HepG2 (cell line): ENCODE results near the gene CDC42EP4. TPM values are rescaled to one million over a fixed set of nuclear protein-coding genes. Genes with fewer than 3 reads are reported as not detected.

Experiments used
- ATM ChIP-seq: fragments of 450-650 bp; IDR thresholded peaks from 2 replicates; pipeline ENCODE4 v1.7.1; 2017; ENCODE audit warnings: mild to moderate bottlenecking, borderline replicate concordance
- ESRRA ChIP-seq: sonication (generic); formaldehyde crosslinking; IDR thresholded peaks from 2 replicates; pipeline ENCODE4 v1.5.1; 2020; ENCODE audit warnings: mild to moderate bottlenecking, low read depth, missing genetic modification reagents
- HHEX ChIP-seq: IDR thresholded peaks from 2 replicates; pipeline ENCODE4 v1.6.1; 2016; ENCODE audit warnings: control low read depth
- KLF15 ChIP-seq: sonication (generic); formaldehyde crosslinking; IDR thresholded peaks from 2 replicates; pipeline ENCODE4 v1.8.1; 2023; ENCODE audit warnings: borderline replicate concordance, mild to moderate bottlenecking, inconsistent platforms, missing genetic modification reagents, mixed read lengths
- MED13 ChIP-seq: sonication (generic); formaldehyde crosslinking; IDR thresholded peaks from 2 replicates; pipeline ENCODE4 v1.5.0; 2020; ENCODE audit warnings: missing genetic modification reagents
- MYC ChIP-seq: sonication (generic); formaldehyde crosslinking; IDR thresholded peaks from 2 replicates; pipeline ENCODE4 v1.9.0; 2021; ENCODE audit warnings: missing genetic modification reagents, borderline replicate concordance
- PHF8 ChIP-seq: sonication (generic); formaldehyde crosslinking; IDR thresholded peaks from 2 replicates; pipeline ENCODE4 v1.5.0; 2020; ENCODE audit warnings: missing genetic modification reagents
- POGZ ChIP-seq: sonication (generic); formaldehyde crosslinking; IDR thresholded peaks from 2 replicates; pipeline ENCODE4 v1.4.0; 2020; ENCODE audit warnings: mild to moderate bottlenecking, missing genetic modification reagents
- PREB ChIP-seq: sonication (generic); formaldehyde crosslinking; IDR thresholded peaks from 2 replicates; pipeline ENCODE4 v1.4.0; 2020; ENCODE audit warnings: missing genetic modification reagents
- SMARCC2 ChIP-seq: fragments of 450-650 bp; IDR thresholded peaks from 2 replicates; pipeline ENCODE4 v1.6.1; 2017; ENCODE audit warnings: antibody characterized with exemption, mild to moderate bottlenecking
- TRIM22 ChIP-seq: fragments of 450-650 bp; IDR thresholded peaks from 2 replicates; pipeline ENCODE4 v1.6.1; 2017
- TRIM24 ChIP-seq: sonication (generic); formaldehyde crosslinking; IDR thresholded peaks from 2 replicates; pipeline ENCODE4 v1.8.0; 2022; ENCODE audit warnings: mild to moderate bottlenecking, missing genetic modification reagents
- TSC22D2 ChIP-seq: sonication (generic); formaldehyde crosslinking; IDR thresholded peaks from 2 replicates; pipeline ENCODE4 v1.5.1; 2020; ENCODE audit warnings: missing genetic modification reagents, mild to moderate bottlenecking, borderline replicate concordance
- ZBED4 ChIP-seq: sonication (generic); formaldehyde crosslinking; IDR thresholded peaks from 2 replicates; pipeline ENCODE4 v1.4.0; 2020; ENCODE audit warnings: missing genetic modification reagents, borderline replicate concordance
- ZKSCAN8 ChIP-seq: IDR thresholded peaks from 2 replicates; pipeline ENCODE4 v1.6.1; 2016; ENCODE audit warnings: borderline replicate concordance, missing genetic modification reagents, missing compliant biosample characterization
- ZNF264 ChIP-seq: sonication (generic); formaldehyde crosslinking; IDR thresholded peaks from 2 replicates; pipeline ENCODE4 v1.4.0; 2020; ENCODE audit warnings: missing genetic modification reagents
- ZNF317 ChIP-seq: sonication (generic); formaldehyde crosslinking; IDR thresholded peaks from 2 replicates; pipeline ENCODE4 v1.5.0; 2020; ENCODE audit warnings: mild to moderate bottlenecking, missing genetic modification reagents
- ZNF451 ChIP-seq: sonication (generic); formaldehyde crosslinking; IDR thresholded peaks from 2 replicates; pipeline ENCODE4 v1.5.0; 2020; ENCODE audit warnings: mild to moderate bottlenecking, missing genetic modification reagents
- ZNF710 ChIP-seq: sonication (generic); formaldehyde crosslinking; IDR thresholded peaks from 2 replicates; pipeline ENCODE4 v1.5.0; 2020; ENCODE audit warnings: mild to moderate bottlenecking, missing genetic modification reagents, borderline replicate concordance
- ZNF891 ChIP-seq: sonication (generic); formaldehyde crosslinking; IDR thresholded peaks from 2 replicates; pipeline ENCODE4 v1.5.0; 2020; ENCODE audit warnings: mild to moderate bottlenecking, missing genetic modification reagents
- ZSCAN31 ChIP-seq: sonication (generic); formaldehyde crosslinking; IDR thresholded peaks from 2 replicates; pipeline ENCODE4 v1.5.0; 2020; ENCODE audit warnings: low read depth, mild to moderate bottlenecking, missing genetic modification reagents
- polyA plus RNA-seq, 8 experiments: library from polyadenylated mRNA; depleted of rRNA in 3 of 8; stranded (reverse) in 7 of 8; unstranded in 1 of 8; fragments of >200 nt; fragmentation: Illumina TruSeq in 4 of 8; extraction: Trizol in 4 of 8; gene quantifications; 2 replicates each; pipeline versions ENCODE4 v1.2.1 to v1.2.3, GENCODE V29; 2011 to 2016; ENCODE audit warnings: low read depth in 4 of 8, missing spikeins in 1 of 8, mixed read lengths in 1 of 8; ENCODE audit not compliant: insufficient read depth in 1 of 8
- total RNA-seq, 5 experiments: library from RNA; depleted of rRNA; stranded (reverse); fragments of >200 nt; fragmentation: Illumina TruSeq; extraction: Trizol; gene quantifications; 2 replicates each; pipeline ENCODE4 v1.2.3, GENCODE V29; 2016; ENCODE audit warnings: low read depth in 1 of 5

The CDC42EP4 gene
- total and polyA plus RNA-seq, 2 of the 13 experiments (the other 11 are each of a cell fraction or from before 2014, with no cell fraction given): 19.0 to 54.0 TPM

GRCh38 chr17:73311781-73312641, at the start of gene CDC42EP4 (continued):
- TF ChIP-seq MED13 (CRISPR knock-in tag): 0 out of 2 replicates have a peak, but pooled peaks have one; percentile 26
- no peak for TF ChIP-seq SMARCC2
- peak; percentile 74 for TF ChIP-seq ZNF891 (CRISPR knock-in tag)
- TF ChIP-seq MYC (CRISPR knock-in tag): peak; percentile 51; the same call in 1 of the 2 replicates
- no peak for TF ChIP-seq ZNF317
- TF ChIP-seq KLF15 (CRISPR knock-in tag): no peak
- peak; percentile 66 for TF ChIP-seq ZBED4
- no peak for TF ChIP-seq TRIM22
- no peak for TF ChIP-seq TRIM24 (CRISPR knock-in tag)
- TF ChIP-seq ZNF451: 0 out of 2 replicates have a peak, but pooled peaks have one; percentile 19
- no peak; the same call in 1 of the 2 replicates for TF ChIP-seq ZNF710 (CRISPR knock-in tag)
- TF ChIP-seq ZNF264 (CRISPR knock-in tag): no peak; the same call in 1 of the 2 replicates
- TF ChIP-seq ESRRA (CRISPR knock-in tag): peak; percentile 75; the same call in 1 of the 2 replicates
- TF ChIP-seq HHEX (CRISPR knock-in tag): no peak
- TF ChIP-seq ZSCAN31: no peak
- peak; percentile 75 for TF ChIP-seq PHF8 (CRISPR knock-in tag)
- 0 out of 2 replicates have a peak, but pooled peaks have one; percentile 32 for TF ChIP-seq TSC22D2
- TF ChIP-seq POGZ (CRISPR knock-in tag): no peak; the same call in 1 of the 2 replicates
- TF ChIP-seq ATM: no peak
- TF ChIP-seq ZKSCAN8 (CRISPR knock-in tag): no peak
- no peak for TF ChIP-seq PREB (CRISPR knock-in tag)
